GM12865 (cell line): ENCODE data around the gene NRP2.

Experiments
- DNase-seq: peaks from one replicate; pipeline ENCODE4 v3.0.0; 2010; ENCODE audit warnings: low read depth
- H3K4me3 ChIP-seq: 2 replicates; pipeline ENCODE4 v1.5.1; 2011; ENCODE audit warnings: mild to moderate bottlenecking, low read depth, low read length, control low read depth
- CTCF ChIP-seq: IDR thresholded peaks from 2 replicates; pipeline ENCODE4 v1.5.1; 2011; ENCODE audit warnings: low read length, control low read depth, low read depth, inconsistent platforms; ENCODE audit not compliant: insufficient read depth; ENCODE audit errors: missing control alignments

The NRP2 gene

GRCh38 chr2:205728366-205728765, 46.1 kb downstream of the NRP2 start:
- no peak for TF ChIP-seq CTCF
- DNase-seq = no peak
- no peak overlapping the region for H3K4me3 ChIP-seq

DNA sequence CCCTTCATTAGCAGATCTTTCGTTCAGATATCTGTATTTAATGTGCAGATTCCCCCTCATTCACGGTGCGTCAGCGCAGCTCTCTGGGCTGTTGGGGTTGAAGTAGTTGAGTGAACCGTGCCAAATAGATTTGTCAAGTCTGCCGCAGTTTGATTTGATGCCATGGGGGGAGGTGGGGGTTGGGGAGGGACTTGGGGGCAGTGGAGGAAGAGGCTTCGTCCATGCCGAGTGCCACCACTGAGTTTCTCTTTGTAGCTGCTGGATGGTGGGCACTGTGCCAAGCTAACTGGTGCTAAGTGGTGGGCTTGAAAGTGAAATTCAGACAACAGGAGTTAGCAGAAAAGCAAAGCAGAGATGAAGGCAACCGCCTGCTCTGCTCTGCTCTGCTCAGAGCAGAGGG, 47.9 kb downstream of the NRP2 start:
- no peak for TF ChIP-seq CTCF
- DNase-seq = no peak
- no peak overlapping the region for H3K4me3 ChIP-seq

GRCh38 chr2:205730701-205731582, 48.6 kb downstream of the NRP2 start:
- H3K4me3 ChIP-seq = no peak overlapping the region
- no peak for DNase-seq
- TF ChIP-seq CTCF = no peak

GRCh38 chr2:205731583-205731981, 49.3 kb downstream of the NRP2 start:
- H3K4me3 ChIP-seq = no peak overlapping the region
- no peak for DNase-seq
- TF ChIP-seq CTCF = no peak

- no peak overlapping the region for H3K4me3 ChIP-seq
- TF ChIP-seq CTCF = no peak
- no peak for DNase-seq
Observed at GRCh38 chr2:205732314-205732713, 50.0 kb downstream of the NRP2 start.

DNA sequence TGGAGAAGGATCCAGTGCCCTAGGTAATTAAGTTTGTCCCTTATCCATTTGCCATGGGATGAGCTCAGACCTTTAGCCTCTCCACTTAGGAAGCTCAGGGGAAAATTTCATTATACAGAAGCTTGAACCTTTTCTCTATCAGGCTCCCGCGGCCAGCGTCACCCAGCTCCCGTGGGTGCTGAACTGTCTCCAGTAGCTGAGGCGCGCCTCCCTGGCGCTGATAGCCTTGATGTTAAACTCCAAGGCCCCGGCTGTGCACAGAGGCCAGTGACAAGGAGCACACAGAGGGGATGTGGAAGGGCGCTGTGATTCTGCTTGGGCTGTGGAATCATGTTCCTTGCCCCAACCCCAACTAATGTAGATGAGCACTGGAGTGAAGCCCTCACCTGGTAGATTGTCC, 50.8 kb downstream of the NRP2 start:
- DNase-seq = no peak
- TF ChIP-seq CTCF = no peak
- H3K4me3 ChIP-seq = no peak overlapping the region

GRCh38 chr2:205733648-205734047, 51.3 kb downstream of the NRP2 start:
- no peak for DNase-seq
- no peak for TF ChIP-seq CTCF
- no peak overlapping the region for H3K4me3 ChIP-seq
